ENCODE results near the gene MACROD2.

DNA sequence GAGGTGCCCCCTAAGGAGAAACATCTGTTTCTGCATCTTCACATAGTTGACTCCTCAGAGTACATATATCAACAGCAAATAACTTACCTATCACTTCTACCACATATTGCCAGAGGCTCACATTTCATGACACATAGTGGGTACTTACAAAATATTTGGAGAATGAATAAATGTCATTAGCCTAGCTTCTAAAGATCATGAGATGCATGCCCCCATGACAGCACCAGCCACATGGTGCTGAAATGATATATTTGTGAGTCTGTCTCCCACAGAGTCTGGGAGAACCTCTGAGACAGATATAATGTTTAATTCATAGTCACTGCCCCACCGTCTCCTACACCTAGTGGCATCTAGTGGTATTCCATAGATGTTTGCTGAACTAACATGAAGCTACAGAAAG, 2022.3 kb downstream of the MACROD2 start:
- no peak for TF ChIP-seq POLR2A (IDR thresholded peaks at IDR 0.05)
- TF ChIP-seq, protein P1, sequence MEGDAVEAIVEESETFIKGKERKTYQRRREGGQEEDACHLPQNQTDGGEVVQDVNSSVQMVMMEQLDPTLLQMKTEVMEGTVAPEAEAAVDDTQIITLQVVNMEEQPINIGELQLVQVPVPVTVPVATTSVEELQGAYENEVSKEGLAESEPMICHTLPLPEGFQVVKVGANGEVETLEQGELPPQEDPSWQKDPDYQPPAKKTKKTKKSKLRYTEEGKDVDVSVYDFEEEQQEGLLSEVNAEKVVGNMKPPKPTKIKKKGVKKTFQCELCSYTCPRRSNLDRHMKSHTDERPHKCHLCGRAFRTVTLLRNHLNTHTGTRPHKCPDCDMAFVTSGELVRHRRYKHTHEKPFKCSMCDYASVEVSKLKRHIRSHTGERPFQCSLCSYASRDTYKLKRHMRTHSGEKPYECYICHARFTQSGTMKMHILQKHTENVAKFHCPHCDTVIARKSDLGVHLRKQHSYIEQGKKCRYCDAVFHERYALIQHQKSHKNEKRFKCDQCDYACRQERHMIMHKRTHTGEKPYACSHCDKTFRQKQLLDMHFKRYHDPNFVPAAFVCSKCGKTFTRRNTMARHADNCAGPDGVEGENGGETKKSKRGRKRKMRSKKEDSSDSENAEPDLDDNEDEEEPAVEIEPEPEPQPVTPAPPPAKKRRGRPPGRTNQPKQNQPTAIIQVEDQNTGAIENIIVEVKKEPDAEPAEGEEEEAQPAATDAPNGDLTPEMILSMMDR (IDR thresholded peaks at IDR 0.05): no peak
